Measurements from ENCODE around the gene LRRC56. TPM values are rescaled to one million over a fixed set of nuclear protein-coding genes. Genes with fewer than 3 reads are reported as not detected.

Gene LRRC56
- total RNA-seq, 6 experiments from 2014 or later, result 0.23 to 0.83 (median 0.55) TPM

- H3K4me1 Mint-ChIP-seq (ENCODE audit: low read depth), result peaks cover 26% of the 10 kb centered on the region
- TF ChIP-seq, protein P1, sequence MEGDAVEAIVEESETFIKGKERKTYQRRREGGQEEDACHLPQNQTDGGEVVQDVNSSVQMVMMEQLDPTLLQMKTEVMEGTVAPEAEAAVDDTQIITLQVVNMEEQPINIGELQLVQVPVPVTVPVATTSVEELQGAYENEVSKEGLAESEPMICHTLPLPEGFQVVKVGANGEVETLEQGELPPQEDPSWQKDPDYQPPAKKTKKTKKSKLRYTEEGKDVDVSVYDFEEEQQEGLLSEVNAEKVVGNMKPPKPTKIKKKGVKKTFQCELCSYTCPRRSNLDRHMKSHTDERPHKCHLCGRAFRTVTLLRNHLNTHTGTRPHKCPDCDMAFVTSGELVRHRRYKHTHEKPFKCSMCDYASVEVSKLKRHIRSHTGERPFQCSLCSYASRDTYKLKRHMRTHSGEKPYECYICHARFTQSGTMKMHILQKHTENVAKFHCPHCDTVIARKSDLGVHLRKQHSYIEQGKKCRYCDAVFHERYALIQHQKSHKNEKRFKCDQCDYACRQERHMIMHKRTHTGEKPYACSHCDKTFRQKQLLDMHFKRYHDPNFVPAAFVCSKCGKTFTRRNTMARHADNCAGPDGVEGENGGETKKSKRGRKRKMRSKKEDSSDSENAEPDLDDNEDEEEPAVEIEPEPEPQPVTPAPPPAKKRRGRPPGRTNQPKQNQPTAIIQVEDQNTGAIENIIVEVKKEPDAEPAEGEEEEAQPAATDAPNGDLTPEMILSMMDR (IDR thresholded peaks at IDR 0.05), result no peak
- H3K27ac Mint-ChIP-seq, result peak overlapping the region; percentile 46; the same call in 1 of the 2 replicates
- H3K4me3 Mint-ChIP-seq, result no peak overlapping the region
- peaks cover 2% of the 10 kb centered on the region; the same call in 1 of the 2 replicates for H3K9me3 Mint-ChIP-seq
- DNase-seq, result no peak
- H3K36me3 Mint-ChIP-seq (ENCODE audit: low read depth), result peaks cover 14% of the 10 kb centered on the region
- peaks cover 13% of the 10 kb centered on the region for H3K27me3 Mint-ChIP-seq (ENCODE audit: insufficient read depth)
Measured at GRCh38 chr11:502288-503178, 34.8 kb upstream of the LRRC56 start.

DNA sequence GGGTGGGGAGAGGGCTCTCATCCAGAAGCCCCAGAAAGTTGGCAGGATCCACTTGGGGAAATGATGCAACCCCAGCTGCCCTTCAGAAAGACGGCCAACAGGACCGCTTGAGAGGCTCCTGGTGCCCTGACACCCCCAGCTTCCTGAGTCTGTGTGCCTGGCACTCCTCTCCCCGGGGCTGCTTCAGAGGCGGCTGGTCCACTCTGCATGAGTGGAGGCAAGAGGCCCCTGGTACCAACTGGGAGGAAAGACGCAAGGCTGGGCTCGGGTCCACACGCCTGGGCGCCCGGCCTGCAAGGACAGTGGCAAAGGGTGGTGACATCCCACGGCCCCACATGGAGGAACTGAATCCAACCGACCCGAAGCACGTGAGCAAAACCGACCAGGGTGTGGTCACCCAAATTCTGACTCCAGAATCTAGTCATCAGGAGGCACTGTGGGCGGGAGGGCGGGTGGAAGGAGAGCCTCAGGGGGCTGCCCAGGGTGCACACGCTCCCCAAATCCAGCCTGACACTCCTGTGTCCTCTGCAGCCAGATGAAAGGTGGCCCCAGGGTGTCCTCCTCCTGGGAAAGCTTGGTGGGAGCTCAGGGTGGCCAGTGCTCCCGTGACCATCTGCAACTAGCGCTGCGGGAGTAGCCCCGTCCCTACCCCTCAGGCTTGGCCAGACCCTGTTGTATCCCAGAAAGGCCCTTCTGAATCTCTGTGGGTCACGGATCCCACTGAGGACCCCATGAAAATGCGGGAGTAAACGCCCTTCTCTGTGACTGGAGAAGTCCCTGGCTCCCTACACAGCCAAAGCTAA, 33.9 kb upstream of the LRRC56 start:
- H3K4me1 Mint-ChIP-seq (ENCODE audit: low read depth), result peaks cover 30% of the 10 kb centered on the region
- peaks cover 5% of the 10 kb centered on the region for H3K36me3 Mint-ChIP-seq (ENCODE audit: low read depth)
- no peaks in the 10 kb centered on the region for H3K9me3 Mint-ChIP-seq
- no peak for DNase-seq
- H3K27me3 Mint-ChIP-seq (ENCODE audit: insufficient read depth), result peaks cover 13% of the 10 kb centered on the region
- TF ChIP-seq, protein P1 (IDR thresholded peaks at IDR 0.05), result no peak
- peak overlapping the region; percentile 57; the same call in 1 of the 2 replicates for H3K4me3 Mint-ChIP-seq
- peak overlapping the region; percentile 80 for H3K27ac Mint-ChIP-seq

GRCh38 chr11:504053-504993, 33.0 kb upstream of the LRRC56 start:
- H3K4me1 Mint-ChIP-seq (ENCODE audit: low read depth), result peaks cover 30% of the 10 kb centered on the region
- H3K27me3 Mint-ChIP-seq (ENCODE audit: insufficient read depth), result peaks cover 13% of the 10 kb centered on the region
- H3K36me3 Mint-ChIP-seq (ENCODE audit: low read depth), result peaks cover 4% of the 10 kb centered on the region
- DNase-seq, result no peak
- H3K27ac Mint-ChIP-seq, result peak overlapping the region; percentile 100
- no peaks in the 10 kb centered on the region for H3K9me3 Mint-ChIP-seq
- TF ChIP-seq, protein P1 (IDR thresholded peaks at IDR 0.05), result no peak
- peak overlapping the region; percentile 96 for H3K4me3 Mint-ChIP-seq

- H3K4me3 Mint-ChIP-seq, result peak overlapping the region; percentile 96
- peaks cover 30% of the 10 kb centered on the region for H3K4me1 Mint-ChIP-seq (ENCODE audit: low read depth)
- no peak for DNase-seq
- no peaks in the 10 kb centered on the region for H3K9me3 Mint-ChIP-seq
- H3K27ac Mint-ChIP-seq, result peak overlapping the region; percentile 100
- peaks cover 13% of the 10 kb centered on the region for H3K27me3 Mint-ChIP-seq (ENCODE audit: insufficient read depth)
- TF ChIP-seq, protein P1 (IDR thresholded peaks at IDR 0.05), result no peak
- peaks cover 7% of the 10 kb centered on the region for H3K36me3 Mint-ChIP-seq (ENCODE audit: low read depth)
Measured at GRCh38 chr11:504994-505344, 32.4 kb upstream of the LRRC56 start.

Measured in HFFc6 (cell line).